Endothelial cell of umbilical vein (primary cell): ENCODE measurements around the gene TMEM151B. TPM values are rescaled to one million over a fixed set of nuclear protein-coding genes. Genes with fewer than 3 reads are reported as not detected.

ENCODE experiments used
- BruUV-seq: library from RNA; stranded (reverse); fragments of 400-500 nt; replicated peaks from 2 replicates; lab custom pipeline; 2021; lab: Mats Ljungman, UMichigan
- CTCF ChIA-PET: fragments of 300-600, 350-600 bp; sonication (Branson Sonifier 250); formaldehyde crosslinking; loops from one replicate; lab custom pipeline; 2021; ENCODE audit warnings: antibody characterized with exemption, inconsistent platforms; lab: Charles Lee
- POLR2A ChIA-PET: fragments of 300-600, 350-600 bp; sonication (Branson Sonifier 250); formaldehyde crosslinking; loops from one replicate; lab custom pipeline; 2021; ENCODE audit warnings: antibody characterized with exemption, inconsistent platforms; lab: Charles Lee
- DNase-seq: peaks from one replicate; pipeline ENCODE4 v3.0.0-alpha.2; 2011; ENCODE audit warnings: low read depth, low spot score
- FAIRE-seq: peaks from 2 replicates; lab custom pipeline; 2011; peaks lifted over from hg19 to GRCh38; lab: Jason Lieb, UNC
- H2AFZ ChIP-seq: 2 replicates; pipeline ENCODE4 v1.6.0; 2012; ENCODE audit warnings: low read depth, low read length, control low read depth, inconsistent platforms
- H3K27ac ChIP-seq: 2 replicates; pipeline ENCODE4 v1.5.1; 2011; ENCODE audit warnings: low read depth, mild to moderate bottlenecking, control low read depth, low read length, moderate library complexity; ENCODE audit not compliant: insufficient read depth
- H3K27me3 ChIP-seq, 2 experiments: 2 replicates each; pipeline versions ENCODE4 v1.6.0 to v1.6.1; 2011; ENCODE audit warnings: low read length in 2 of 2, mixed read lengths in 1 of 2; ENCODE audit not compliant: control insufficient read depth in 2 of 2, insufficient read depth in 2 of 2
- H3K36me3 ChIP-seq, 2 experiments: 2 replicates in 1 of 2; 3 replicates in 1 of 2; pipeline ENCODE4 v1.5.1; 2011; ENCODE audit warnings: low read length in 2 of 2, mild to moderate bottlenecking in 1 of 2, moderate library complexity in 1 of 2; ENCODE audit not compliant: control insufficient read depth in 2 of 2, insufficient read depth in 2 of 2; ENCODE audit errors: extremely low read depth in 1 of 2
- H3K4me1 ChIP-seq: 3 replicates; pipeline ENCODE4 v1.5.1; 2011; ENCODE audit warnings: mild to moderate bottlenecking, low read length; ENCODE audit not compliant: control insufficient read depth, insufficient read depth; ENCODE audit errors: extremely low read depth
- H3K4me2 ChIP-seq: 2 replicates; pipeline ENCODE4 v1.6.1; 2011; ENCODE audit warnings: low read length, control low read depth, mixed read lengths; ENCODE audit not compliant: insufficient read depth
- H3K4me3 ChIP-seq, 3 experiments: fragments of 200-600 bp in 1 of 3; sonication (generic), shearing (Covaris generic) in 1 of 3; replicated peaks in 1 of 3; 2 replicates each; pipeline ENCODE4 v1.5.1; 2011 to 2016; ENCODE audit warnings: control low read depth in 3 of 3, low read length in 3 of 3, mild to moderate bottlenecking in 2 of 3, inconsistent platforms in 1 of 3, low read depth in 1 of 3, moderate library complexity in 1 of 3; ENCODE audit not compliant: insufficient read depth in 1 of 3
- H3K79me2 ChIP-seq: 2 replicates; pipeline ENCODE4 v1.6.0; 2012; ENCODE audit warnings: low read length, inconsistent platforms; ENCODE audit not compliant: control insufficient read depth, insufficient read depth
- H3K9ac ChIP-seq: replicated peaks from 2 replicates; pipeline ENCODE3; 2011; ENCODE audit warnings: low read length, control low read depth; ENCODE audit not compliant: insufficient read depth; ENCODE audit errors: extremely low read depth
- H3K9me1 ChIP-seq: replicated peaks from 3 replicates; pipeline ENCODE4 v1.6.0; 2011; ENCODE audit warnings: mild to moderate bottlenecking, low read length; ENCODE audit not compliant: control insufficient read depth, insufficient read depth; ENCODE audit errors: extremely low read depth
- H3K9me3 ChIP-seq: replicated peaks from 2 replicates; pipeline ENCODE4 v1.5.1; 2012; ENCODE audit warnings: low read length, inconsistent platforms; ENCODE audit not compliant: control insufficient read depth, insufficient read depth
- H4K20me1 ChIP-seq: replicated peaks from 2 replicates; pipeline ENCODE3; 2011; ENCODE audit warnings: mild to moderate bottlenecking, low read length; ENCODE audit not compliant: control insufficient read depth, insufficient read depth; ENCODE audit errors: extremely low read depth
- CTCF ChIP-seq, 2 donors: IDR thresholded peaks; 1 replicate in 1 of 2; 2 replicates in 1 of 2; pipeline ENCODE4 v1.5.1; 2011; ENCODE audit warnings: low read length in 2 of 2, mild to moderate bottlenecking in 2 of 2, moderate library complexity in 2 of 2, control low read depth in 1 of 2, inconsistent platforms in 1 of 2, low read depth in 1 of 2; ENCODE audit not compliant: insufficient read depth in 1 of 2; ENCODE audit errors: extremely low read depth in 1 of 2
- EZH2 ChIP-seq: IDR thresholded peaks from 2 replicates; pipeline ENCODE4 v1.6.1; 2012; ENCODE audit warnings: borderline replicate concordance, low read depth, mild to moderate bottlenecking, moderate library complexity, low read length, inconsistent platforms; ENCODE audit not compliant: severe bottlenecking
- FOS ChIP-seq: IDR thresholded peaks from 2 replicates; pipeline ENCODE4 v1.6.1; 2011; ENCODE audit warnings: mild to moderate bottlenecking, low read length, moderate library complexity, borderline replicate concordance; ENCODE audit not compliant: insufficient read depth
- GATA2 ChIP-seq: IDR thresholded peaks from 2 replicates; pipeline ENCODE4 v1.7.0; 2011; ENCODE audit warnings: low read depth, mild to moderate bottlenecking, moderate library complexity, mixed read lengths, low read length; ENCODE audit not compliant: insufficient read length, insufficient read depth
- JUN ChIP-seq: IDR thresholded peaks from 2 replicates; pipeline ENCODE4 v1.6.1; 2011; ENCODE audit warnings: borderline replicate concordance, low read depth; ENCODE audit not compliant: insufficient read length, insufficient read depth
- MAX ChIP-seq: IDR thresholded peaks from 2 replicates; pipeline ENCODE4 v1.6.1; 2011; ENCODE audit not compliant: insufficient read depth, insufficient read length
- MYC ChIP-seq: IDR thresholded peaks from one replicate; pipeline ENCODE4 v1.6.1; 2011; ENCODE audit warnings: mild to moderate bottlenecking, low read depth, low read length
- POLR2A ChIP-seq: IDR thresholded peaks from 2 replicates; pipeline ENCODE4 v1.6.1; 2012; ENCODE audit warnings: low read depth, mild to moderate bottlenecking, control low read depth, low read length
- POLR2AphosphoS5 ChIP-seq: IDR thresholded peaks from 2 replicates; pipeline ENCODE4 v1.6.1; 2012; ENCODE audit warnings: low read depth, mild to moderate bottlenecking, control low read depth, low read length, moderate library complexity; ENCODE audit not compliant: insufficient read depth
- dilution Hi-C: fragments of 300-500 bp; cut with MboI; formaldehyde crosslinking; loops from one replicate; pipeline ENCODE4 v1.15.0; 2019; ENCODE audit warnings: low sequenced_read_pairs; ENCODE audit not compliant: extremely low pct_ligation_motif_present
- intact Hi-C: fragments of 100-400 bp; cut with micrococcal nuclease; formaldehyde crosslinking; loops from one replicate; pipeline ENCODE4 v1.10.0; 2022
- polyA plus RNA-seq, 4 experiments: library from polyadenylated mRNA; depleted of rRNA in 3 of 4; stranded (reverse) in 3 of 4; unstranded in 1 of 4; fragments of >200 nt; gene quantifications; 2 replicates each; pipeline versions ENCODE4 v1.2.1 to v1.2.3, GENCODE V29; 2011 to 2012; ENCODE audit warnings: missing spikeins in 1 of 4
- total RNA-seq: library from RNA; stranded (reverse); gene quantifications from 2 replicates; pipeline ENCODE4 v1.2.3, GENCODE V29; 2021

TMEM151B gene
- total and polyA plus RNA-seq, 2 donors (not counting 3 experiments of a cell fraction or from before 2014, with no cell fraction given), result 0.03 to 0.07 TPM

- H3K27ac ChIP-seq, result no peak overlapping the region
- POLR2A ChIA-PET, result no interaction called here
- peaks cover 16 to 27% of the 10 kb centered on the region in 2 experiments for H3K27me3 ChIP-seq
- H3K9ac ChIP-seq, result no peak overlapping the region
- no peak for FAIRE-seq
- no peaks in the 10 kb centered on the region for H3K9me1 ChIP-seq
- BruUV-seq, result no TSS peak
- no peaks in the 10 kb centered on the region for H4K20me1 ChIP-seq
- H3K9me3 ChIP-seq, result no peaks in the 10 kb centered on the region
- no peaks in the 10 kb centered on the region for H3K79me2 ChIP-seq
- H3K36me3 ChIP-seq, result no peaks in the 10 kb centered on the region
- TF ChIP-seq EZH2 (no peak), POLR2A (no peak), CTCF (IDR thresholded peaks at IDR 0.05; ENCODE audit: extremely low read depth in 1 of 2, insufficient read depth in 1 of 2, low read depth in 1 of 2, low read length in 2 of 2) (no peak), FOS (no peak), GATA2 (no peak), MYC (no peak), JUN (no peak), POLR2AphosphoS5 (no peak), MAX (no peak)
- no peaks in the 10 kb centered on the region for H3K4me1 ChIP-seq
- CTCF ChIA-PET, result interaction anchor here (0.8 to 3.0 kb wide), 5 partner anchors 8 to 60 kb away, joined by 3 to 12 read pairs (median 3); partner anchors contain the start of gene AARS2
- H2AFZ ChIP-seq, result no peak overlapping the region
- H3K4me2 ChIP-seq, result no peak overlapping the region
- no peak overlapping the region for H3K4me3 ChIP-seq
- dilution Hi-C loops (no loop called here), intact Hi-C loops (no loop called here)
- no peak for DNase-seq
These were observed 7.5 kb downstream of the TMEM151B start for GRCh38 chr6:44277763-44278162.
